ENCODE results near the gene KCNH3.
"Not testable (repeated sequence)": the region's sequence is repeated elsewhere in the genome, so short reads cannot be mapped to it uniquely, and the experiment has no call there.

The KCNH3 gene

DNA sequence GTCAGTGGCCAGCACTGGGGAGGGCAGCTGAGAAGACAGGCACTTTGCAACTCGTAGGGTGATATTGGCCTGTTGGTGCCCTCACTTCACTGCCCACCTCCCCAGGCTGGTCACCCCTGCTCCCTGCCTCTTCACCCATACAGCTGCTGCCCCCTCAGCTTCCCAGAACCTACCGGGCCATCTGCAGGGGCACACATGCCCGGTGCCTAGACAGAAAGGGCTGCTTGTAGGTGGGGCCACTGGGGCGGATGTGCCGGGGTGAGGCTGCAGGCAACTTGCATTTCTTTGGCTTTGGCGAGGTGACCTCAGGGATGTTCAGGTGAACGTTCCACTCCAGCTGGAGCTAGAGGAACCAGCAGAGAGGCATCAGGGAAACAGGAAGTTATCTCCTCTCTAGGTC lies 49.5 kb downstream of the KCNH3 start:
- no peak for DNase-seq (ENCODE audit: low read depth)

DNA sequence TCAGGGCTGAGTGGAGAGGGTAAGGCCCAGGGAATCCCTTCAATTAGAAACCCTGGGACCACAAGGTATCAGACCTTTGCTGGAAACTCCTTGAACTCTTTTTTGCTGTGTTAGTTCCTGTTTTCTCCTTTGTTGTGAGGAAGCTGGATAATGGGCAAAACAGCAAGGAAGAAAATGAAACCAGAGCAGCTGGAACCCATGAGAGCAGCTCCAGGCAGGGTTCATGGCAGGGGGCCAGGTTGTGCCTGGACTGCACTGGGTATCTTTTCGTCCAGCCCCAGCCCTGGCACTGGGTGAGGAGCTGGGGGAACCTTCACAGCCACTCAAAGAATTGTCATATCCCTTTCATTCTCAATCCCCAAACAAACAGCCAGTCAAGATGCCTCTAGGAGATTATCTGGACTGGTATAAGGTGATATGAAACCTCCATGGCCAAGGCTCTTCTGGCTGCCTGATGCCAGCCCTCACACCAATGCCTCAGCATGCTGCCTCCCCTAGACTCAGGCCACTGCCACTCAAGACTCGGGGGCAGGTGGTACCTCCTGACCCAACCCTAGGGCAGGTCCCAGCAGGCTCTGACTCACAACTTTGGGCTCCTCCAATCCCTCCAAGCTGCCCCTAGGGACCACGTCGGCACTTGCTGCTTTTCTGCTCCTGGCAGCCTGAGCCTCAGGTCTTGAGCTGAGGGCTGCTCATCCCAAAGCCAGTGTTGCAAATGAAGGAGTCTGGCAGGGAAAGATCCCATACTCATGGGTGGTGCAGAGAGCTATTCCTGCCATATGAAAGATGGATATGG lies 50.1 kb downstream of the KCNH3 start:
- DNase-seq (ENCODE audit: low read depth), result no peak

DNA sequence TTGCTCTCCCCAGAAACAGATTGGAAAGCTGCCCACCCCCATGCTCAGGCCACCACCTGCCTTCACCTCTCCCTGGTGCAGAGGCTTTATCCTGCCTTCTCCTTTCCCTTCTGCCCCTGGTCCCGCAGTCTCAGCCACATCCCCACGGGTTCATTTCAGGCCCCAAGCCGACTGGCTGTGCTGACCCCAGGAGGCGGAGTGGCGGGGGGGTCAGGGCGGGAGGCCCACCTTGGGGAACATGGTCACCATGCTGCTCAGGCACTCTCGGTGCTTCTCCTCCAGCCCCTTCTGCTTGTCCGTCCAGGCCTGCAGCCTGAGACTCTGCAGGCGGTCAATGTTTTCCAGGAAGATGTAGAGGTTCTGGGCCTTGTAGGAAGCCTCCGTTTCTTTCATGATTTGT lies 59.7 kb downstream of the KCNH3 start:
- no peak for DNase-seq (ENCODE audit: low read depth)

DNA sequence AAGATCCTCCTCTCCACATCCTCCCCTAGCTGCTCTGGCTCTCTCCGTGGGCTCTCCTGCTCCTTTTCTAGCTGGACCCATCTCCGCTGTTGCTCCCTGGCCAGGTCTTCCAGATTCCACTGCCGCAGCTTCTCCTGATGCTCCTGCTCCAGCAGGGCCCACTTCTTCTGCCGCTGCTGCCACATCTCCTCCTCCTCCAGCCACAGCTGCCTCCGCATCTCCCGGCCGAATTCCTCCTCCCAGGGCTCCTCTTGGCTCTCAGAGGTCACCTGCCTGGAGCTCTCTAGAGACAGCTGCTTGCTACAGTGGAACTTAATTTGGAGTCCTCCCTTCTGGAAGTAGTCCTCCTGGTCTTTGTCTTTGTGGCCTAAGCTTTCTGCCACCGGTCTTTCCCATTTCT lies 61.1 kb downstream of the KCNH3 start:
- DNase-seq (ENCODE audit: low read depth), result no peak

DNA sequence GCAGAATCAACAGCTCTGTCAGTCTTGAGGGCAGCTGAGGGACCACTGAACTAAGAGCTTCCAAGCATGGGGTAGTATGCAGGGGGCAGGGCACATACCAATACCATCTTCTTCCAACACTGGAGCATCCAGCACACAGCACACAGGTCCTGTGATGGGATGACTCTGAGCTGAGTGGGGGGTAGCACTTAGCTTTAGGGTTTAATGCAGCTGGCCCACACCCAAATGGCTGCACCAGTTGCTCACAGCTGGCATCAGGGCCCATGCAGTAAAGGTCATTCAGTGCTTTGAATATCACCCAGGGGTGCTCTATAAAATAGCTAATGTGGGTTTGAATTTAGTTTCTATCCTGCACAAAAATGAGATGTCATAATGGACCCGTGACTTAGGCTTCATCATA lies 64.9 kb downstream of the KCNH3 start:
- no peak for DNase-seq (ENCODE audit: low read depth)

DNA sequence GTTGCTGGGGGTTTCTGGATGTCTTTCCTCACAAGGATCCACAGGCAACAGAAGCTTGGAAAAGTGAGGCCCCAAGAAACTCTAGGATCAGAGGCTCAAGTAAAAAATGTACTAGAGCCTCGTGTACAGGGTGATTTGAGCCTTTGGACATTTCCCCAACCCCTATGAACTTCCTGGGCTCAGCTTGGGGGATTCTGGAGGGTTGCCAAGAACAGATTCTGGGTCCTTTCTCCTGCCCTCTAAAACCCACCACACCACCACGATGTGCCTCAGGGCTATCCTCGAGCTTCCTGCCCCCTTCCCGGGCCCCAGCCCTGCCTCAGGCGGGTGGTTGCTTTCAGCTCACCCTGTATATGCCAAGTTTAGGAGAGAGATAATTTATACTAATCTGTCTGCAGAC lies 66.0 kb downstream of the KCNH3 start:
- DNase-seq (ENCODE audit: low read depth), result no peak

DNA sequence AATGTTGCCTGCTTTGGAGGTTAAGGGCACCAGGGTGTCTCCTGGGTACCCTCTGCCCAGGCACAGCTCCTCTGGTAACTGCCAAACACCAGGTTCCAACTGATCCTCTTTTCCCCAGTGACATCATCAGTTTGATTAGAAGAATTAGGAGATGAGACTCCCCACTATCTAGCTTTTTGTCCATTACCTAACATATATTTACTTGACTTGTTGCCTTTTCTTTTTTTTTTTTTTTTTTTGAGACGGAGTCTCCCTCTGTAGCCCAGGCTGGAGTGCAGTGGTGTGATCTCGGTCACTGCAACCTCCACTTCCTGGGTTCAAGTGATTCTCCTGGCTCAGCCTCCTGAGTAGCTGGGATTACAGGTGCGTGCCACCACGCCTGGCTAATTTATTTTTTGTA lies 66.7 kb downstream of the KCNH3 start, which contains the start of gene FAM186B:
FAM186B (minus strand) TSS at position 101 of the 400 bp plus-strand sequence. CDS start 162 bp downstream, outside the sequence.
- DNase-seq (ENCODE audit: low read depth), result not testable (repeated sequence)
